Uterus (tissue), 4 donors: ENCODE data around the gene CTXN1. TPM values are rescaled to one million over a fixed set of nuclear protein-coding genes. Genes with fewer than 3 reads are reported as not detected.
A peak's percentile ranks its signal among the peaks of the same experiment; 100 is the strongest.

Source experiments
- DNase-seq, 2 donors: peaks; one replicate each; pipeline ENCODE4 v3.0.0-alpha.2; 2019 to 2020
- H3K27ac ChIP-seq, 2 donors: fragments of 200-600 bp; sonication (generic); 1 replicate in 1 of 2; 2 replicates in 1 of 2; pipeline ENCODE4 v1.5.1; 2016 to 2018
- H3K27me3 ChIP-seq, 2 donors: fragments of 200-600 bp; sonication (generic); one replicate each; pipeline ENCODE4 v1.5.1; 2018 to 2019; ENCODE audit warnings: control low read depth in 1 of 2
- H3K36me3 ChIP-seq, 2 donors: fragments of 200-600 bp; sonication (generic); one replicate each; pipeline ENCODE4 v1.5.1; 2019; ENCODE audit warnings: control low read depth in 1 of 2
- H3K4me1 ChIP-seq, 2 donors: fragments of 200-600 bp; sonication (generic); one replicate each; pipeline ENCODE4 v1.5.1; 2018 to 2019; ENCODE audit warnings: control low read depth in 1 of 2
- H3K4me3 ChIP-seq, 2 donors: fragments of 200-600 bp; sonication (generic); 1 replicate in 1 of 2; 2 replicates in 1 of 2; pipeline ENCODE4 v1.5.1; 2018 to 2019; ENCODE audit warnings: mild to moderate bottlenecking in 1 of 2
- H3K9me3 ChIP-seq, 2 donors: fragments of 200-600 bp; sonication (generic); one replicate each; pipeline ENCODE4 v1.5.1; 2019; ENCODE audit warnings: control low read depth in 1 of 2
- POLR2A ChIP-seq, 2 donors: fragments of 450-650 bp; IDR thresholded peaks; one replicate each; pipeline ENCODE4 v1.6.1; 2016; ENCODE audit warnings: antibody characterized with exemption in 2 of 2, mild to moderate bottlenecking in 1 of 2, moderate library complexity in 1 of 2
- intact Hi-C: fragments of 100-400 bp; cut with DNase I; formaldehyde crosslinking; loops from one replicate; pipeline ENCODE4 v1.15.1; 2023; ENCODE audit warnings: low total_unique reads
- total RNA-seq, 4 donors: library from RNA; depleted of rRNA in 3 of 4; stranded (reverse); fragments of >200 nt in 3 of 4; gene quantifications; one replicate each; pipeline versions ENCODE4 v1.1.0 to v1.2.4, GENCODE V29; 2014 to 2023
- TF ChIP-seq, protein P1 (sequence below), 4 experiments: fragments of 200-600 bp in 2 of 4; fragments of 450-650 bp in 2 of 4; sonication (generic) in 2 of 4; IDR thresholded peaks; one replicate each; pipeline ENCODE4 v1.5.1; 2016 to 2019; ENCODE audit warnings: antibody characterized with exemption in 4 of 4, mild to moderate bottlenecking in 2 of 4, moderate library complexity in 1 of 4
- donor health status: DM: yes; HTN: yes; CAD: no.

Gene CTXN1
- total RNA-seq, 4 donors from 2014 or later: 7.2 to 47.1 (median 14.9) TPM; not detected in 1

DNA sequence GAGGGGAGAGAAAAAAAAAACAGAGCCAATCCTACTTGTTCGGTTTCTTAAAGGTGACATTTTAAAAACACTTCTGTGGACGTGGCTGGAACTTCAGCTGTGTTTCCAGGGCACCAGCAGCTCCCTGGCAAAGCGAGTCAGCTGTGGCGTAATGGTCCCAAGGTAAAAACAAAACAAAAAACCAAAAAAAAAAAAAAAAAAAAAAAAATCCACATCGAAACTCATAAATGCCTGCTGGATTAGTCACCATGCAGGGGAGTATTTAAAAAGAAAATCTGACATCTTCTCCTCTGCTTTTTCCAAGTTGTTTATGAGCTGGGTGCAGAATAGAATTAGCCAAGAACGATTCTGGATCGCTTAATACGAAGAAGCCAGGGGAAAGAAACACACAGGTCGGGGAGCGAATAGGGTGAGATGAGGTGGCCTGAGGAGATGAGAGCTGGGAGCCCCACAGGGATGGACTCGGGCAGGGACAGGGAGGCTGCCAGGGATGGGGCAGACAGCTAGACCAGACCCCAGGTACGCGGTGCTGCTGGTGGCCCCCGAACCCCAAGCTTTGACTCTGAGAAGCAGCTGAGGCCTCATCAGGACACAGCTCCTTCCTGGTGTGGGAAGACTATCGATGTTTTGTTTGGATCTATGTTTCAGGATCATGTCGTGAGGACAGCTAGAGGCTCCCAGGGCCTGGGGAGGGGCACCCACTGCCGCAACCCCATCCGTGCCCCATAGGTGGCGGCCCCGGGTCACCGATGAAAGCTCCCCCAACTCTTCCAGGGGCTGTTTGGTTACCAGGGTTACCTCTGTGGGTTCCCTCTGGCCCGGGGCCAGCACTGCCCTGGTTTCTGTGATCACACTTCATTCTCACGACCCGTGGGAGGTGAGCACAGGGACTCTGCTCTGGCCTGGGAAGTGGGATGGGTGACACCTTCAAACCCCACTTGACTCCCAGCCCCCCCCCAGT is 3.1 kb upstream of the CTXN1 start:
- Histone ChIP-seq H3K4me1 (peaks cover 8 to 54% of the 10 kb centered on the region in 2 donors), H3K27me3 (no peaks in the 10 kb centered on the region), H3K27ac (peak overlapping the region; percentile 97 to 99), H3K9me3 (no peaks in the 10 kb centered on the region), H3K4me3 (peak overlapping the region; percentile 17), H3K36me3 (no peaks in the 10 kb centered on the region)
- peak; percentile 21 to 34 for TF ChIP-seq POLR2A (IDR thresholded peaks at IDR 0.05)
- TF ChIP-seq, protein P1, sequence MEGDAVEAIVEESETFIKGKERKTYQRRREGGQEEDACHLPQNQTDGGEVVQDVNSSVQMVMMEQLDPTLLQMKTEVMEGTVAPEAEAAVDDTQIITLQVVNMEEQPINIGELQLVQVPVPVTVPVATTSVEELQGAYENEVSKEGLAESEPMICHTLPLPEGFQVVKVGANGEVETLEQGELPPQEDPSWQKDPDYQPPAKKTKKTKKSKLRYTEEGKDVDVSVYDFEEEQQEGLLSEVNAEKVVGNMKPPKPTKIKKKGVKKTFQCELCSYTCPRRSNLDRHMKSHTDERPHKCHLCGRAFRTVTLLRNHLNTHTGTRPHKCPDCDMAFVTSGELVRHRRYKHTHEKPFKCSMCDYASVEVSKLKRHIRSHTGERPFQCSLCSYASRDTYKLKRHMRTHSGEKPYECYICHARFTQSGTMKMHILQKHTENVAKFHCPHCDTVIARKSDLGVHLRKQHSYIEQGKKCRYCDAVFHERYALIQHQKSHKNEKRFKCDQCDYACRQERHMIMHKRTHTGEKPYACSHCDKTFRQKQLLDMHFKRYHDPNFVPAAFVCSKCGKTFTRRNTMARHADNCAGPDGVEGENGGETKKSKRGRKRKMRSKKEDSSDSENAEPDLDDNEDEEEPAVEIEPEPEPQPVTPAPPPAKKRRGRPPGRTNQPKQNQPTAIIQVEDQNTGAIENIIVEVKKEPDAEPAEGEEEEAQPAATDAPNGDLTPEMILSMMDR (IDR thresholded peaks at IDR 0.05): peak; percentile 7 to 44 (median 26)
- peak; percentile 78 to 88 for DNase-seq
- intact Hi-C loops: no loop called here

DNA sequence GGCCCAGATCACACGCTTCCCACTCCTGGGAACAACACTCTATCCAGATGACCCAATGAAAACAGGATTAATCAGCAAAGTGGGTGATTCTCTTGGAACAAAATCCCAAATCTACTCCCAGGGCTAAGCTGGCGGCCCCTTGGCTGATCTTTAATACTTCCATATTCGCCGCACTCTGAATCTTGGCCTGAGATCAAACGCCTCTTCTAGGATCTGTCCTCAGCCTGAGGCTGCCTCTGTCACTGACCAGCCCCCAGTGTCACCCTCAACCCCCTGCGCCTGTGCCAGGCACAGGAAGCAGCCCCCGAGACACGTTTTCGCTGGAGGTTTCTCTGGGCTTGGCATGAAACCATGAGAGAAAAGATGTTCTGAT is 2.4 kb upstream of the CTXN1 start:
- Histone ChIP-seq H3K9me3 (no peaks in the 10 kb centered on the region), H3K27ac (peak overlapping the region; percentile 97 to 99), H3K4me1 (peaks cover 8 to 54% of the 10 kb centered on the region in 2 donors), H3K36me3 (no peaks in the 10 kb centered on the region), H3K4me3 (peak overlapping the region; percentile 17), H3K27me3 (no peaks in the 10 kb centered on the region)
- intact Hi-C loops: no loop called here
- TF ChIP-seq, protein P1 (IDR thresholded peaks at IDR 0.05): peak in 1 of 4 experiments; percentile 27
- no peak for TF ChIP-seq POLR2A (IDR thresholded peaks at IDR 0.05)
- DNase-seq: peak in 1 of 2 donors; percentile 66

DNA sequence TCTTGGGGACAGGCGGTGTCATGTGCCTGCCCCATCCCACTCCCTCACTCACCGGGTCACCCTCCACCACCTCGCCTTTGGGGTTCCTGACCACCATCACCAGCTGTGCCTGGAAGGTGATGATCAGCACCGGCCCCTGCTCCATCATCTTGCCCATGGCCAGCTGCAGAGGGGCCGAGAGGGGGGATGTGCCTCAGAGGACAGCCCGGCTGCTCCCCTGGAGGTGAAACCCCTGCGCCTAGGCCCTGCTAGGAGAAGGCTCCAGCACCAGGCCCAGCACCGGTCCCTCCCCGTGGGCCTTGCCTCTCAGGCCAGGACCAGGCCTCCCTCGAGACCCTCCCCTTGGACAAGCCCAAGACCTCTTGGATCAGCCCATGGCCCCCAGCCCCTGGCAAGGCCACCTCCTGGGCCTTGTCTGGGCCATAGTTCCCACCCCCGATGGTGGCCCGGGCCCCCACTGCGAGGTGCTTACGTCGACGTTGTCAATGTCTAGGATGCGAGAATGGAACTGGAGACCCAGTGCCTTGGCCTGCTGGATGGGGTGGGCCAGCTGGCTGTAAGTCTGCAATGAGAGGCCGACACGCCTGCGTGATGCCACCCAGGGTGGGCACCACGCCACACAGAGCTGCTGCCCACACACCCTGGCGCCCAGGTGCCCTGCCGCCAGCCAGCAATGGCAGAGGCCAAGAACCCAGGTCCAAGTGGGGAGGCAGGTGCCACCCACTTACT is 1.8 kb upstream of the CTXN1 start:
- H3K36me3 ChIP-seq: no peaks in the 10 kb centered on the region
- H3K9me3 ChIP-seq: no peaks in the 10 kb centered on the region
- peak in 1 of 2 donors; percentile 46 for DNase-seq
- TF ChIP-seq POLR2A (IDR thresholded peaks at IDR 0.05): no peak
- TF ChIP-seq, protein P1 (IDR thresholded peaks at IDR 0.05): no peak
- peak overlapping the region; percentile 97 to 99 for H3K27ac ChIP-seq
- intact Hi-C loops: no loop called here
- H3K4me3 ChIP-seq: peak overlapping the region in 1 of 2 donors; percentile 17
- H3K27me3 ChIP-seq: no peaks in the 10 kb centered on the region
- H3K4me1 ChIP-seq: peaks cover 10 to 54% of the 10 kb centered on the region in 2 donors

DNA sequence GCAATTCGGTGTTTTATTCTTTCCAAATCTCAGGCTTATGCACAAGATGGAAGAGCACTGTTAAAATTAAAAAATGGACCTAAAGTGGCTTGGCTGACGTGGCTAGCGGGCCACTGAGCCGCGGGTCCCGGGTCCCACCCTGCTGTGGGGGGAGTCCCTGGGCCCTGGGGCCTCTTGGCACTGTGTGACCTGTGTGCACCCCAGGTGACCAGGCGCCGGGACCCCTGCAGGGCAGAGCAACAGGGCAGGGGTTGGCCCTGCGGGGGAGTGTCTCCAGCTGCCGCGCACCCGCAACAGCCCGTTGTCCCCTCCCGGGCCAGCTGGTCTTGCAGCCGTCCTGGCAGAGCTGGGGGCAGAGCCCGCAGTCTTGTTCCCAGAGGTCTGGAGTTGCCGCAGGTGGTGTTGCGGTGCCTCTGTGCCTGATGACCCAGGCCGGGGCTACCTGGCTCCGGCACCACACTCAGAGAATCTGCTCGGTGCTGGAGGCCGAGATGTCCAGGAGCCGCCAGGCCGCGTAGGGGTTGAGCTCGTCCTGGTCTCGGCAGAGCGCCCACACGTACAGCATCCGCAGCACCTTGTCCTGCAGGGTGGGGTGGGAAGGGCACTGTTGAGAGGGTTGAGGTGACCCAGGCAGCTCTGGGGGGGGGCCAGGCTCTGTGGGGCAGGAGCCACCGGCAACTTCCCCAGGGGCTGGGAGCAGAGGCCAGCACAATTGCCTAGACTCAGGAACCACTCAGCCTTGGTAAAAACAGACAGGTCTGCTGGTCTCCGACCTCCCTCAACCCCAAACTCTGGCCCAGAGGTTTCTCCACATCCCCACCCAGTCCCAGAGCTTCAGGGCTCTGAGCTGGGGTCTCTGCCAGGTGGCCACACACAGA is 1.0 kb upstream of the CTXN1 start:
- H3K9me3 ChIP-seq: no peaks in the 10 kb centered on the region
- H3K27ac ChIP-seq: peak overlapping the region; percentile 97 to 99
- peak overlapping the region in 1 of 2 donors; percentile 53 for H3K4me3 ChIP-seq
- H3K36me3 ChIP-seq: no peaks in the 10 kb centered on the region
- peaks cover 18 to 62% of the 10 kb centered on the region in 2 donors for H3K4me1 ChIP-seq
- DNase-seq: peak in 1 of 2 donors; percentile 50
- H3K27me3 ChIP-seq: no peaks in the 10 kb centered on the region
- TF ChIP-seq, protein P1 (IDR thresholded peaks at IDR 0.05): no peak
- no peak for TF ChIP-seq POLR2A (IDR thresholded peaks at IDR 0.05)
- intact Hi-C loops: no loop called here
